Mucosa of stomach (tissue), 1 donor: Measurements from ENCODE around the gene IL1B.

Experiments
- H3K27me3 ChIP-seq: one replicate; pipeline ENCODE4 v1.7.0; 2013; ENCODE audit warnings: mild to moderate bottlenecking, low read length; ENCODE audit not compliant: control insufficient read depth, insufficient read depth
- H3K36me3 ChIP-seq: one replicate; pipeline ENCODE4 v1.7.0; 2013; ENCODE audit warnings: low read length; ENCODE audit not compliant: control insufficient read depth, insufficient read depth
- H3K4me1 ChIP-seq: one replicate; pipeline ENCODE4 v1.7.0; 2013; ENCODE audit warnings: mild to moderate bottlenecking, low read length; ENCODE audit not compliant: control insufficient read depth, insufficient read depth
- H3K4me3 ChIP-seq: one replicate; pipeline ENCODE4 v1.7.0; 2013; ENCODE audit warnings: low read length
- H3K9ac ChIP-seq: one replicate; pipeline ENCODE4 v1.7.0; 2013; ENCODE audit warnings: mild to moderate bottlenecking, low read length, moderate library complexity
- H3K9me3 ChIP-seq: one replicate; pipeline ENCODE4 v1.7.0; 2013; ENCODE audit warnings: mild to moderate bottlenecking, low read length, moderate library complexity; ENCODE audit not compliant: control insufficient read depth
- donor health status: Pancreatic carcinoma.

Gene IL1B

DNA sequence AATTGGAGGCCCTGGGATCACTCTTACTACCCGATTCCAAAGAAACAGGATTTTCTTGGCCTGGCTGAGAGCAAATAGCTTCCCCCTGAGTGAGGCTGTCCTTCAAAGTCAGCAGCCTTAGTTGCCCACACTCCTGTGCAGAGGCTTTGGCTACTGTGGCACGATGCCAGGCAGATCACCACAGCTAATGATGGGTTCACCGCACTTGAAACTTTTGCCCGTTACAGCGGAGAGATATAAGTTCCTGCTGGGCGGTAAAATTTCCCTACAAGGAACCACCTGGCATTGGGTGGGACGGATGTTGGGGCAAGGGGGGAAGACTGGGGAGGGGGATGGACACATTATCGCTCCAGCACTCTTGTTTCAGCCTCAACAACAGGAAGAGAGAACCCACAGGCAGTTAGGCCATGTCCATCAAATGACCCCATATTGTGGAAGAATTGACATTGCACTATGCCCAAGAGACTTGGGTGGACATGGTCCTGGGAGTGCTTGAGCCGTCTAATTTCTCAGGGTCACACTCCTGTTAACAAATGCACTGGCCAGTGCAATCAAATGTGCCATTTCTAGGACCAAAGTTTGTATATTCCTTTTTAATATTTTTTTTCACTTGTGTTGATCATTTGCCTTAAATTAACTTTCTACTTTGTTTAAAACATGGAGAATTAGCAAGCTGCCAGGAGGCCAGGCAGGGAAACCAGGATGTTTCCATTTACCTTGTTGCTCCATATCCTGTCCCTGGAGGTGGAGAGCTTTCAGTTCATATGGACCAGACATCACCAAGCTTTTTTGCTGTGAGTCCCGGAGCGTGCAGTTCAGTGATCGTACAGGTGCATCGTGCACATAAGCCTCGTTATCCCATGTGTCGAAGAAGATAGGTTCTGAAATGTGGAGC lies 4.4 kb downstream of the IL1B start:
- no peak overlapping the region for H3K4me3 ChIP-seq
- no peaks in the 10 kb centered on the region for H3K36me3 ChIP-seq
- H3K4me1 ChIP-seq: peaks cover 30% of the 10 kb centered on the region
- no peaks in the 10 kb centered on the region for H3K27me3 ChIP-seq
- no peaks in the 10 kb centered on the region for H3K9me3 ChIP-seq
- no peak overlapping the region for H3K9ac ChIP-seq

DNA sequence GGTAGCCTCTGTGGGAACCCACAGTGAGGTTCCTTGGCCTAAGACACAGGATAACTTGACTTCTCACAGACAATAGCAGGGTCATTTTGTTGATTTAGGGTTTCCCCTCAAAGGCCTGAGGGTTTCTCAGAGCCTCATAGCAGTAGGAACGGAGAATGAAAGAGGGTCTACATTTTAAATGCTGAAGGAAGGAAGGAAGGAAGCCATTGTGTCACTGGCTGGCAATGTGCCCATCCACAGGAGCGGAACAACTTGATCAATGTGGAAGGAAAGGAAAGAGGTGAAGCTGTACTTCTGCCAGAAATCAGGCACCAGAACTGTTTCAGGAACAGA lies 5.1 kb downstream of the IL1B start:
- Histone ChIP-seq H3K4me3 (no peak overlapping the region), H3K36me3 (no peaks in the 10 kb centered on the region), H3K9ac (no peak overlapping the region), H3K4me1 (peaks cover 30% of the 10 kb centered on the region), H3K9me3 (no peaks in the 10 kb centered on the region), H3K27me3 (no peaks in the 10 kb centered on the region)

DNA sequence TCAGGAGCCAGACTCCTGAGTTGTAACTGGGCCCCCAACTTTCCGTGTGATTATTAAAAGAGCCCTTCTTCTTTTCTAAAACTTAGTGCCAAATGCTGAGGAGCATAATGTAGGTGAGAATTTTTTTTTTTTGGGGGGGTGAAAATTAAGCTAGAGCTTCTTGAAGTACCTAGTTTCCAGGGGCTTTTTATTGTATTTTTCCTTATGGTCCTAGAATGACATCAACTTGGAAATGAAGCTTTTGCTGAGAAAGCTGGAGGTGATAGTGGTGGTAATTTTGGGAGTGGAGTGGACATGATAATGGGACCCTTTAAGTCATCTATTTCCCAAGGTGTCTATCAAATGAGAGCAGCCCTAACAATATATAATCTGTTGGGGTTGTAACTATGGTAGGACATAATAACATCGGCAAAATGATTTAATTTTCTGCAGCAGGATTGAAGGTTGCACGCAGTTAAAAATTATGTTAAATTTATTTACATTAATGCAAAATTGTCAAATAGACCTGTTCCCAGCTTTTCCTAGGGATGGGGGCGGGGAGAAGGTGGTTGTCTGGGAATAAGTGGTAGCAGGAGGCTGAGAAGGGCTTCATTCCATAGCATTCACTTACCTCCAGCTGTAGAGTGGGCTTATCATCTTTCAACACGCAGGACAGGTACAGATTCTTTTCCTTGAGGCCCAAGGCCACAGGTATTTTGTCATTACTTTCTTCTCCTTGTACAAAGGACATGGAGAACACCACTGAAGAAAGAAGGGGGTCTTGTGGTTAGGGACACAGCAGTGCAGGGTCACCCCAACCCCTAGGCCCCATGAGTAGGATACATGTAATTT lies 5.7 kb downstream of the IL1B start:
- H3K4me1 ChIP-seq: peaks cover 28% of the 10 kb centered on the region
- no peak overlapping the region for H3K4me3 ChIP-seq

DNA sequence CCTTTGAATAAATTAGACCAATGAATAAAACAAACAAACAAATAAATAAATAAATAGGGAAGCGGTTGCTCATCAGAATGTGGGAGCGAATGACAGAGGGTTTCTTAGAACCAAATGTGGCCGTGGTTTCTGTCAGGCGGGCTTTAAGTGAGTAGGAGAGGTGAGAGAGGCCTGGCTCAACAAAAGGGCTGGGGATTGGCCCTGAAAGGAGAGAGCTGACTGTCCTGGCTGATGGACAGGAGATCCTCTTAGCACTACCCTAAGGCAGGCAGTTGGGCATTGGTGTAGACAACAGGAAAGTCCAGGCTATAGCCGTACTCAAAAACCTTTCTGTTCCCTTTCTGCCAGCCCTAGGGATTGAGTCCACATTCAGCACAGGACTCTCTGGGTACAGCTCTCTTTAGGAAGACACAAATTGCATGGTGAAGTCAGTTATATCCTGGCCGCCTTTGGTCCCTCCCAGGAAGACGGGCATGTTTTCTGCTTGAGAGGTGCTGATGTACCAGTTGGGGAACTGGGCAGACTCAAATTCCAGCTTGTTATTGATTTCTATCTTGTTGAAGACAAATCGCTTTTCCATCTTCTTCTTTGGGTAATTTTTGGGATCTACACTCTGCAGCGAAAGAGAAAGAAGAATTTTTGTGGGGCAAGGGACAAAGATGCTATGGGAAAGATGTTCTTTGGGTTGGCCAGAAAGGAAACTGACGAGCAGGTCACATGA lies 6.5 kb downstream of the IL1B start:
- Histone ChIP-seq H3K36me3 (no peaks in the 10 kb centered on the region), H3K4me3 (no peak overlapping the region), H3K4me1 (peaks cover 20% of the 10 kb centered on the region)

More for the DNA sequence above, 5.7 kb downstream of the IL1B start:
- H3K27me3 ChIP-seq: no peaks in the 10 kb centered on the region
- no peaks in the 10 kb centered on the region for H3K9me3 ChIP-seq
- H3K9ac ChIP-seq: no peak overlapping the region
- H3K36me3 ChIP-seq: no peaks in the 10 kb centered on the region

DNA sequence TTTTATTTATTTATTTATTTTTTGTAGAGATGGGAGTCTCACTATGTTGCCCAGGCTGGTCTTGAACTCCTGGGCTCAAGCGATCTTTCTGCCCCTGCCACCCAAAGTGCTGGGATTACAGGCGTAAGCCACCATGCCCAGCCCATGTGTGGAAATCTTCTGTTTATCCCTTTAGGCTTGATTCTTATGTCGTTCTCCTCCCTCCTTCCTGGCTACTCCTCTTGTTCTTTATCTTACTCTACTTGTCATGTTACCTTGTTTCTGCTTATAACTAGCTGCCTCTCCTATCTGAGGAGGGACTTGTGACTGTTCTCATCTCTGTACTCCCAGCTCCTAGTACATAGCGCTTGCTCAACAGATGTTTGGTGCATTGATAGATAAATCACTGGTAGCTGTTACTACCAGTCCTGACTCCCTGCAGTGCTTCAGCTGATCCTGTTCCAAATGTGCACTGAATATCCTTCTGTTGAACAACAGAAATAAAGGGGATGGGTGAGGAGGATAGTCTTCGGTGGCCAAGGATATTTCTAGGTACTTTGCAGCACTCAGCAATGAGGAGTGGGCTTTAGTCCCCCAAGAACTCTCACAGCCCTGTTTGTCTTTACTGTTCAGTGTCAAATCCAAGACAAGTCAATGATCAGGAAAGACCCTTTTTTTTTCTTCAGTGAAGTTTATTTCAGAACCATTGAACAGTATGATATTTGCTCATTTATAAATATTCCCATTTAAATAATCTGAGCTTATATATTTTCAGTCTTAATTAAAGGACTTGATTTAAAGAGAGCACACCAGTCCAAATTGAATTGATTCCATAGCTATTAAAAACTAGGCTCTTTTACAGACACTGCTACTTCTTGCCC lies 7.2 kb downstream of the IL1B start:
- Histone ChIP-seq H3K9ac (no peak overlapping the region), H3K4me1 (peaks cover 17% of the 10 kb centered on the region), H3K9me3 (no peaks in the 10 kb centered on the region), H3K27me3 (no peaks in the 10 kb centered on the region), H3K4me3 (no peak overlapping the region), H3K36me3 (no peaks in the 10 kb centered on the region)

More for the DNA sequence above, 6.5 kb downstream of the IL1B start:
- no peaks in the 10 kb centered on the region for H3K9me3 ChIP-seq
- H3K9ac ChIP-seq: no peak overlapping the region
- no peaks in the 10 kb centered on the region for H3K27me3 ChIP-seq

DNA sequence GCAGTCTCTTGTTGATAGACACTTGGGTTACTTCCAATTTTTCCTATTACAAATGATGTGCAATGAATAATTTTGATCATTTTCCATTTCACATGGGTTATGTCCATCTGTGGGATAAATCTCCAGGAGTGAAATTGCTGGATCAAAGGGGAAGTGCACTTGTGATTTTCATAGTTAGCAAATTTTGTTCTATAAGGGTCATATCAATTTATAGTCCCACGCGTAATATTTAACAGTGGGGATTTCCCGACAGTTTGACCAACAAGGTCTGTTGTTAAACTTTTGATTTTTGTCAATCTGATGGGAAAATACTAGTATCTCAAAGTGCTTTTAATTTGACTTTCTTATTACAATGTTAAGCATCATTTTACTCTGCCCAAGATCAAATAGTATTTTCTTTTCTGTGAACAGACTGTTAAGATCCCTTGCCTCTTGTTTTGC lies 8.3 kb downstream of the IL1B start:
- no peaks in the 10 kb centered on the region for H3K36me3 ChIP-seq
- H3K9me3 ChIP-seq: no peaks in the 10 kb centered on the region
- no peak overlapping the region for H3K9ac ChIP-seq
- no peaks in the 10 kb centered on the region for H3K27me3 ChIP-seq
- H3K4me1 ChIP-seq: peaks cover 17% of the 10 kb centered on the region
- no peak overlapping the region for H3K4me3 ChIP-seq

DNA sequence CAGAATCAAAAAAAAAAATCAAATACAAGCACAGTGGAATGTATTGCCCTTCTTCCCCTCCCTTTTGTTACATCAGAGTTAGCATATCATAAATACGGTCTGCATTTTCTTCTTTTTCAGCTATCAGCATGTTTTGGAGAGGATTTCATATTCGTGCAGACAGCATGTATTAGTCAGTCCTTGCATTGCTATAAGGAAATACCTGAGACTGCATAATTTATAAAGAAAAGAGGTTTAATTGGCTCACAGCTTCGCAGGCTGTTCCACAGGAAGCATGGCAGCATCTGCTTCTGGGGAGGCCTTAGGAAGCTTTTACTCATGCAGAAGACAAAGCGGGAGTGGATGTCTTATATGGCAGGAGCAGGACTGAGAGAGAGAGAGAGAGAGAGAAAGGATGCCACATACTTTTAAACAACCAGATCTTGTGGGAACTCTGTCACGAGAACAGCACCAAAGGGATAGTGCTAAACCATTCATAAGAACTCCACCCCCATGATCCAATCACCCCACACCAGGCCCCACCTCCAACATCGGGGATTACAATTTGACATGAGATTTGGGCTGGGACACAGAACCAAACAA lies 8.9 kb downstream of the IL1B start:
- no peaks in the 10 kb centered on the region for H3K9me3 ChIP-seq
- H3K4me1 ChIP-seq: peaks cover 17% of the 10 kb centered on the region
- no peak overlapping the region for H3K4me3 ChIP-seq
- no peaks in the 10 kb centered on the region for H3K27me3 ChIP-seq
- H3K9ac ChIP-seq: no peak overlapping the region
- H3K36me3 ChIP-seq: no peaks in the 10 kb centered on the region

DNA sequence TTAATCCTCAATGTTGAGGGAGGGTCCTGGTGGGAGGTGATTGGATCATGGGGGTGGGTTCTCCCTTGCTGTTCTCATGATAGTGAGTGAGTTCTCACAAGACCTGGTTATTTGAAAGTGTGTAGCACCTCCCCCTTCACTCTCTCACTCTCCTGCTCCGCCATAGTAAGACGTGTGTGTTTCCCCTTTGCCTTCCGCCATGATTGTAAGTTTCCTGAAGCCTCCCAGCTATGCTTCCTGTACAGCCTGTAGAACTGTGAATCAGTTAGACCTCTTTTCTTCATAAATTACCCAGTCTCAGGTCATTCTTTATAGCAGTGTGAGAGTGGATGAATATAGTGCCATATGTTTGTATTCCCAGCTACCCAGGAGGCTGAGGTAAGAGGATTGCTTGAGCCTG lies 9.6 kb downstream of the IL1B start:
- Histone ChIP-seq H3K4me3 (no peak overlapping the region), H3K27me3 (no peaks in the 10 kb centered on the region), H3K36me3 (no peaks in the 10 kb centered on the region), H3K9me3 (no peaks in the 10 kb centered on the region), H3K9ac (no peak overlapping the region), H3K4me1 (peaks cover 16% of the 10 kb centered on the region)

DNA sequence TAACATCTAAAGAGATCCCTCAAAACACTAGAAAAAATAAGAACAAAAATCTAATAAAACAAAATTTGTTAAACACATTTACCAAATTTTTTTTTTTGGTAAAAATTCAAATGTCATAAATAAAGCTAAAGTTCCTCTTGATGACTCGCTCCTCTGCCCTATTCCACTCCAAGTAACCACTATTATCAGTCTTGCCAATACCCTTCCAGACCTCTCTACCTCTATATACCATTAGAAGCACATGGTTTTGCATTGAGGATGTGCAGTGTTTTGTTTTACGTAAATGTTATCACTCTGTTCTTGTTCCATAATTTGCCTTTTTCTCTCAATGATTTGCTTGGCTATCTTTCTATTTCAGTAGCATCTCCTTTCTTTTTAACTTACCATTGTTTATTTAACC lies 10.9 kb downstream of the IL1B start:
- H3K27me3 ChIP-seq: no peaks in the 10 kb centered on the region
- no peaks in the 10 kb centered on the region for H3K36me3 ChIP-seq
- peaks cover 9% of the 10 kb centered on the region for H3K4me1 ChIP-seq

DNA sequence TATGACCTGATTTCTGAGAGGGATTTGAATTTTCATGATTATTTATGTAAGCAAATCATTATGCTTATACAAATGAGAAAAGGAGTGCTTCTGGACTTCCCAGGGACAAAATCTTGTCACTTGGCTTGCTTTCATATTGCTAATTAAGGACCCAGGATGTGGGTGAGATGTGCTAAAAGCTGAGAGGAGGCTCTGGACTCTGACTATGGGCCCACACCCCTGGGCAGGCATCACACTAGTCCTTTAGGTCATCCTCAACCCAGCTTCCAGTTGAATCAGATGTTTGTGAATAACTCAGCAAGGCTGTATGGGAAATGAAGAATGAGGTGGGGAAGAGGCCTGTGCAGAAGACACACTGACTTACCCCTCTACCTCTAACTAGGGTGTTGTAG lies 11.9 kb downstream of the IL1B start:
- Histone ChIP-seq H3K36me3 (no peaks in the 10 kb centered on the region), H3K9ac (no peak overlapping the region), H3K9me3 (no peaks in the 10 kb centered on the region), H3K27me3 (no peaks in the 10 kb centered on the region), H3K4me3 (no peak overlapping the region), H3K4me1 (peaks cover 9% of the 10 kb centered on the region)

More for the DNA sequence above, 10.9 kb downstream of the IL1B start:
- H3K9me3 ChIP-seq: no peaks in the 10 kb centered on the region
- H3K4me3 ChIP-seq: no peak overlapping the region
- H3K9ac ChIP-seq: no peak overlapping the region

DNA sequence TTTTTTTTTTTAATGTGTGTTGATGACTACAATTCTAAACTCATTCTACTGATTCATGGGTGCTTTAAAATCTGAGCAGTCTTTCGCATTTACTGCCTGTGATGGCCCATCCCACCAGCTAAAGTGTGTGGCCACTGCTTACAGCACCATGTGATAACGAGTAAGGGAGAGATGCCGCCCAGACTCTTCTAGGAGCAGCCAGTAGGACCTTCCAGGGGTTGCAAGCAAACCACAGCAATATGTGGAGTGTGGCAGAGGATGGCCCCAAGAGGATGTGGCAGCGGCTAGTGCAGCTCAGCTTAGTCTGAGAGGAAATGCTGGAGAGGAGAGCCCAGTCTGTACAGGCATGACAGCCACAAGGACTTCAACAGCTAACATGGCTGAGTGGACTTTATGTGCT lies 14.9 kb downstream of the IL1B start:
- Histone ChIP-seq H3K4me1 (peaks cover 14% of the 10 kb centered on the region), H3K36me3 (no peaks in the 10 kb centered on the region), H3K4me3 (no peak overlapping the region), H3K9ac (no peak overlapping the region), H3K27me3 (no peaks in the 10 kb centered on the region), H3K9me3 (no peaks in the 10 kb centered on the region)
